ENCODE data around the gene CCDC61.
A peak's percentile ranks its signal among the peaks of the same experiment; 100 is the strongest.

CCDC61 gene

GRCh38 chr19:45994998-45995714 is at the start of gene CCDC61:
Gene CCDC61 (plus strand): TSS chr19:45995467. CDS start chr19:46003019, 7,552 bp downstream.
- DNase-seq, result peak; percentile 100

GRCh38 chr19:45947926-45948325 is 47.3 kb upstream of the CCDC61 start:
- no peak for DNase-seq

GRCh38 chr19:45952341-45952685 is 43.0 kb upstream of the CCDC61 start:
- no peak for DNase-seq

- peak; percentile 83 for DNase-seq
These were observed 42.4 kb upstream of the CCDC61 start for GRCh38 chr19:45952686-45953505.

GRCh38 chr19:45953676-45954075 is 41.6 kb upstream of the CCDC61 start:
- no peak for DNase-seq

GRCh38 chr19:45954156-45954555 is 41.1 kb upstream of the CCDC61 start:
- no peak for DNase-seq

- DNase-seq, result no peak
These were observed 39.2 kb upstream of the CCDC61 start for GRCh38 chr19:45955905-45956608.

- no peak for DNase-seq
These were observed 36.9 kb upstream of the CCDC61 start for GRCh38 chr19:45958320-45958719.

- no peak for DNase-seq
These were observed 36.3 kb upstream of the CCDC61 start for GRCh38 chr19:45958769-45959516.

- no peak for DNase-seq
These were observed 35.7 kb upstream of the CCDC61 start for GRCh38 chr19:45959517-45960025.

- no peak for DNase-seq
These were observed 34.6 kb upstream of the CCDC61 start for GRCh38 chr19:45960595-45961235.

GRCh38 chr19:45962021-45962420 is 33.2 kb upstream of the CCDC61 start:
- no peak for DNase-seq

GRCh38 chr19:45967246-45967645 is 28.0 kb upstream of the CCDC61 start:
- no peak for DNase-seq

GRCh38 chr19:45968626-45969025 is 26.6 kb upstream of the CCDC61 start:
- DNase-seq, result no peak

GRCh38 chr19:45969676-45970075 is 25.6 kb upstream of the CCDC61 start:
- DNase-seq, result no peak

- no peak for DNase-seq
These were observed 23.9 kb upstream of the CCDC61 start for GRCh38 chr19:45971260-45971902.

GRCh38 chr19:45972081-45972946 is 23.0 kb upstream of the CCDC61 start:
- peak; percentile 39 for DNase-seq

GRCh38 chr19:45972947-45973540 is 22.2 kb upstream of the CCDC61 start:
- no peak for DNase-seq

- DNase-seq, result peak; percentile 77
These were observed 21.5 kb upstream of the CCDC61 start, which contains the start of gene NOVA2 for GRCh38 chr19:45973553-45974338. Gene NOVA2 (minus strand): TSS chr19:45973865. CDS start chr19:45973351, 514 bp downstream.
